Endothelial cell (in vitro differentiated cells): ENCODE measurements around the gene TAS2R30. TPM values are rescaled to one million over a fixed set of nuclear protein-coding genes. Genes with fewer than 3 reads are reported as not detected.

Experiments used
- DNase-seq: peaks from one replicate; pipeline ENCODE4 v3.0.0; 2021; ENCODE audit warnings: low spot score
- H3K27ac Mint-ChIP-seq: one replicate; pipeline ENCODE4 v1.8.0; 2021; ENCODE audit warnings: mixed read lengths, inconsistent platforms; ENCODE audit not compliant: unreplicated experiment
- H3K27me3 Mint-ChIP-seq: one replicate; pipeline ENCODE4 v1.8.0; 2021; ENCODE audit warnings: mild to moderate bottlenecking, moderate library complexity, mixed read lengths, inconsistent platforms; ENCODE audit not compliant: unreplicated experiment
- H3K36me3 Mint-ChIP-seq: one replicate; pipeline ENCODE4 v1.8.0; 2021; ENCODE audit warnings: mild to moderate bottlenecking, low read depth, mixed read lengths, inconsistent platforms; ENCODE audit not compliant: unreplicated experiment
- H3K4me1 Mint-ChIP-seq: one replicate; pipeline ENCODE4 v1.8.0; 2021; ENCODE audit warnings: mild to moderate bottlenecking, mixed read lengths, inconsistent platforms; ENCODE audit not compliant: unreplicated experiment
- H3K4me3 Mint-ChIP-seq: one replicate; pipeline ENCODE4 v1.8.0; 2021; ENCODE audit warnings: mild to moderate bottlenecking, mixed read lengths, inconsistent platforms; ENCODE audit not compliant: unreplicated experiment
- H3K9me3 Mint-ChIP-seq: one replicate; pipeline ENCODE4 v1.8.0; 2021; ENCODE audit warnings: mixed read lengths, inconsistent platforms; ENCODE audit not compliant: unreplicated experiment
- CTCF ChIP-seq: fragments of 200-600 bp; sonication (generic); IDR thresholded peaks from one replicate; pipeline ENCODE4 v1.5.0; 2021; ENCODE audit warnings: antibody characterized with exemption; ENCODE audit not compliant: unreplicated experiment
- total RNA-seq: library from RNA; stranded (reverse); fragmentation: NEBNext Ultra II Directional; extraction: Animal tissue kit (Norgen Biotek cat#: 25700); gene quantifications from one replicate; pipeline ENCODE4 v1.2.1, GENCODE V29; 2021; ENCODE audit not compliant: unreplicated experiment

Gene TAS2R30
- total RNA-seq, 1 donor from 2014 or later = 1.7 TPM

DNA sequence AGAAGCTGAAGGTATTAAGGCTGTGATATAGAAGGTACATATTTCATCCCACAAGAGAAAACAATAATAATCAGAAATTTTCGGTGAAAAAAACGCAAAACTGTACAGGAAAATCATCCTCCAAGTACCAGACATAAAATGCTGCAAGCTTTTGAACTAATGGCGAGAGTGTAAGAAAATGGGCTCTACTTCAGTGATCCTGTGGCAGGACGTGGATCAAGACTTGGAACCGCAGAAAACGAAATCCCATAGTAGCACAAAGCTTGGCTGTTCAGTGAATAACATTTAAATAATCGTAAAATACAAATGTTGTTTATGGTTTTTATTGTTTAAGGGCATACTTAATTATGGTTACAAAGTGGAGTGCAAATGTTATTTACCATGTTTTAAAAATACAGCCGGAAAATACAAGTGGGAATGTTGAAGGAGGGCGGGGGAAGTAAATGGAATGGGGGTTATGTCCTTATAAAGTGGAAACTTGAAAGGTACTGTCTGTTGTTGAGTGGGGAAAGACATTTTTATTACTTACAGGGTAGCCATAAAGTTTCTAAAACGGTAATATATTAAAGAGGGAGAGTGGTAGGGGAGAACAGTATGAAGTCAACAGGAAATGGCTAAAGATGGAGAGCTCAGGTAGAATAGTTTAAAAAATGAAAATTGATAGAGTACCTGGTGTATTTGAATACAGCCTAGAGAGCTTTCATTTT, 37.7 kb upstream of the TAS2R30 start:
- Mint-ChIP-seq H3K9me3 (no peaks in the 10 kb centered on the region), H3K4me3 (peak overlapping the region; percentile 90), H3K27ac (peak overlapping the region; percentile 90), H3K4me1 (peaks cover 16% of the 10 kb centered on the region), H3K27me3 (peaks cover 5% of the 10 kb centered on the region), H3K36me3 (peaks cover 3% of the 10 kb centered on the region)
- no peak for TF ChIP-seq CTCF
- DNase-seq = peak; percentile 7

DNA sequence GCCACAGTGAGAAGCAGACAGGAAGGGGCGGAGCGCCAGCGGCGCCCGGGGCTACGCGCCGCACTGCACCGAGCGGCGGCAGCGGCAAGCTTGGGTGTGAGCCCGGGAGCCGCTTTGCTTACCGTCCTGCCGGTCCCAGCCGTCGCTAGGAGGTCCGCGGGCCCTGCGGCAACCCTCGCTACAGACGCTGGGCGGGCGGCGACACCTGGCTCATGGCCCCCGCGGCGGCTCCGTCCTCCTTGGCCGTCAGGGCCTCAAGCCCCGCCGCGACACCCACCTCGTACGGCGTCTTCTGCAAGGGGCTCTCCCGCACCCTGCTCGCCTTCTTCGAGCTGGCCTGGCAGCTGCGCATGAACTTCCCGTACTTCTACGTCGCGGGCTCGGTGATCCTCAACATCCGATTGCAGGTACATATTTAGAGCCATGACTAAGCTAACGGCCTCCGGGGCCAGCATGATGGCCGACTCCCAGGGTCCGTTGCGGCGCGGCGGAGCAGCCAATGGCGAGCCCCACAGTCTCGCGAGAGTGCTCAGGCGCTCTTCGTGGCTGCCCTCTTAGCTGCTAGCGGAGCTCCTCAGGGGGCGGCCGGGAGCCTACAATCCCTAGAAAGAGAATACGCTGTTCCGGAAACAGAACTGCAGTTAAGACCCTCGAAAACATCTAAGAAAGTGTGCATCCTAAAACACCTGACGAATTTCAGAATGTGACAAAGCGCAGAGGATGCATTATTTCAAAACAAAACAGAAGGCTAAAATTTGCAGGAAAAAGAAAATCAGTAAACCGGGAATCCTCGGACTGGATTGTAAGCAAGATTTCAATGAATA, 36.9 kb upstream of the TAS2R30 start, which contains the start of gene SMIM10L1:
SMIM10L1 (plus strand) TSS at position 50 of the 824 bp plus-strand sequence; CDS start at position 213, 163 bp downstream.
- H3K27me3 Mint-ChIP-seq = peaks cover 5% of the 10 kb centered on the region

GRCh38 chr12:11170810-11171144, 36.3 kb upstream of the TAS2R30 start:
- Mint-ChIP-seq H3K27ac (peak overlapping the region; percentile 88), H3K27me3 (peaks cover 5% of the 10 kb centered on the region), H3K36me3 (peaks cover 7% of the 10 kb centered on the region), H3K4me1 (peaks cover 21% of the 10 kb centered on the region), H3K9me3 (no peaks in the 10 kb centered on the region), H3K4me3 (peak overlapping the region; percentile 94)
- no peak for TF ChIP-seq CTCF
- no peak for DNase-seq

More for the DNA sequence above, 36.9 kb upstream of the TAS2R30 start, which contains the start of gene SMIM10L1:
- Mint-ChIP-seq H3K36me3 (peaks cover 3% of the 10 kb centered on the region), H3K4me3 (peak within 1 kb of the TSS; percentile 94), H3K4me1 (peaks cover 17% of the 10 kb centered on the region), H3K27ac (peak within 1 kb of the TSS; percentile 90), H3K9me3 (no peaks in the 10 kb centered on the region)
- TF ChIP-seq CTCF = no peak
- DNase-seq = peak; percentile 91

DNA sequence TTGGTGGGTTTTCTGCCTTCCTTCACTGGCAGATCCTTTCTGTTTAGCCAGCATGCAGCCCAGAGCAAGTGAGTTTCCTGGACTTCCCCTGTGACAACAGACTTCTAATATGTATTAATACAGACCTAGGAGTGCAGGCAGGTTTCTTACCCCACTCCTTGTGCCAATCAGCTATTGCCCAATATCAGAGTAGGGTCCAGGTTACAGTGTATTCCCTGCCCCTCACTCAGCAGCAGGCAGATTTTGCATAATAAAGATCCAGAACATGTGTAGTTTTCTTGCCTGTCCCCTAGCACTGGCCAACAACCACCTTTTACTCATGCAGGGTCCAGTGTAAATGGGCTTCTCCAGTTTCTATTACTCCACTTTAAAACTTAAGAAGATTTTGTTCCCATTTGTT, 31.9 kb upstream of the TAS2R30 start:
- H3K36me3 Mint-ChIP-seq = peaks cover 7% of the 10 kb centered on the region
- H3K4me1 Mint-ChIP-seq = peaks cover 16% of the 10 kb centered on the region
- H3K9me3 Mint-ChIP-seq = no peaks in the 10 kb centered on the region
- no peak for TF ChIP-seq CTCF
- H3K27me3 Mint-ChIP-seq = peaks cover 4% of the 10 kb centered on the region
- no peak overlapping the region for H3K4me3 Mint-ChIP-seq
- no peak for DNase-seq
- no peak overlapping the region for H3K27ac Mint-ChIP-seq

DNA sequence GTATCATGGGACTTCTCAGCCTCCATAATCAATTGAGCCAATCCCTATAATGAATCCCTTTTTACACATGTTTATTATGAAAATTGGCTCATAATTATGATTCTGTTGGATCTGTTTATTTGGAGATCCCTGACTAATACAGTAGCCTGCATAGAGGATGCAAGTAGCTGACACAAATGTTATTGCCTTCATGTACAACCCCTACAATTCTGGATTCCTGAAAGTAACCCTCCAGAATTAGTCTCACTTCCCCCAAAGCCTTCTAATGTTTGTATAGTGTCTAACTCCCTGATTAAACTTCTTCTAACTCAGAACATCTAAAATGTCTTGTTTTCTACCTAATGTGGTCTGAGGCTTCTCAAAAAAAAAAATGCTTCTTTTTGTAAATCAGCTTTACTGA, 29.9 kb upstream of the TAS2R30 start:
- no peak for TF ChIP-seq CTCF
- Mint-ChIP-seq H3K27ac (no peak overlapping the region), H3K9me3 (no peaks in the 10 kb centered on the region), H3K27me3 (peaks cover 2% of the 10 kb centered on the region), H3K4me1 (peaks cover 10% of the 10 kb centered on the region), H3K36me3 (peaks cover 7% of the 10 kb centered on the region), H3K4me3 (no peak overlapping the region)
- no peak for DNase-seq
